ENCODE data around the gene GNAS-AS1.

Gene GNAS-AS1

GRCh38 chr20:58811334-58811733 lies 39.4 kb downstream of the GNAS-AS1 start:
- DNase-seq (ENCODE audit: low read depth in 1 of 2, low spot score in 1 of 2): no peak

- no peak for DNase-seq (ENCODE audit: low read depth in 1 of 2, low spot score in 1 of 2)
These were observed 39.8 kb downstream of the GNAS-AS1 start for GRCh38 chr20:58810879-58811250.

GRCh38 chr20:58810116-58810878 lies 40.4 kb downstream of the GNAS-AS1 start:
- DNase-seq (ENCODE audit: low read depth in 1 of 2, low spot score in 1 of 2): no peak

- DNase-seq (ENCODE audit: low read depth in 1 of 2, low spot score in 1 of 2): no peak
These were observed 42.2 kb downstream of the GNAS-AS1 start for GRCh38 chr20:58808271-58809046.

- DNase-seq (ENCODE audit: low read depth in 1 of 2, low spot score in 1 of 2): no peak
These were observed 42.9 kb downstream of the GNAS-AS1 start for GRCh38 chr20:58807801-58808200.

GRCh38 chr20:58803533-58803932 lies 47.2 kb downstream of the GNAS-AS1 start:
- no peak for DNase-seq (ENCODE audit: low read depth in 1 of 2, low spot score in 1 of 2)

- no peak for DNase-seq (ENCODE audit: low read depth in 1 of 2, low spot score in 1 of 2)
These were observed 48.6 kb downstream of the GNAS-AS1 start for GRCh38 chr20:58802061-58802460.

- no peak for DNase-seq (ENCODE audit: low read depth in 1 of 2, low spot score in 1 of 2)
These were observed 50.4 kb downstream of the GNAS-AS1 start for GRCh38 chr20:58800134-58800871.

GRCh38 chr20:58797371-58798338 lies 53.0 kb downstream of the GNAS-AS1 start:
- DNase-seq (ENCODE audit: low read depth in 1 of 2, low spot score in 1 of 2): no peak

- no peak for DNase-seq (ENCODE audit: low read depth in 1 of 2, low spot score in 1 of 2)
These were observed 54.8 kb downstream of the GNAS-AS1 start for GRCh38 chr20:58795923-58796245.

GRCh38 chr20:58795181-58795922 lies 55.4 kb downstream of the GNAS-AS1 start:
- DNase-seq (ENCODE audit: low read depth in 1 of 2, low spot score in 1 of 2): no peak

GRCh38 chr20:58794510-58795180 lies 56.1 kb downstream of the GNAS-AS1 start:
- DNase-seq (ENCODE audit: low read depth in 1 of 2, low spot score in 1 of 2): no peak

- DNase-seq (ENCODE audit: low read depth in 1 of 2, low spot score in 1 of 2): no peak
These were observed 56.9 kb downstream of the GNAS-AS1 start for GRCh38 chr20:58793512-58794420.

- DNase-seq (ENCODE audit: low read depth in 1 of 2, low spot score in 1 of 2): no peak
These were observed 58.3 kb downstream of the GNAS-AS1 start for GRCh38 chr20:58792426-58792825.

- no peak for DNase-seq (ENCODE audit: low read depth in 1 of 2, low spot score in 1 of 2)
These were observed 59.4 kb downstream of the GNAS-AS1 start for GRCh38 chr20:58791286-58791685.

GRCh38 chr20:58790454-58790853 lies 60.2 kb downstream of the GNAS-AS1 start:
- no peak for DNase-seq (ENCODE audit: low read depth in 1 of 2, low spot score in 1 of 2)

- no peak for DNase-seq (ENCODE audit: low read depth in 1 of 2, low spot score in 1 of 2)
These were observed 61.7 kb downstream of the GNAS-AS1 start for GRCh38 chr20:58788896-58789544.

Measured in activated CD4-positive, alpha-beta T cell treated with anti-CD3 and anti-CD28 coated beads, Interleukin-2, amount 50 U/mL, for 24 hours (primary cell).